Activated CD8-positive, alpha-beta memory T cell treated with anti-CD3 and anti-CD28 coated beads, Interleukin-2, amount 50 U/mL, for 24 hours (primary cell): ENCODE data around the gene HOXA5.

Experiments used
- DNase-seq: peaks from one replicate; pipeline ENCODE4 v3.0.0-alpha.2; 2020; ENCODE audit errors: extremely low read depth

HOXA5 gene

GRCh38 chr7:27119412-27119911, 24.0 kb downstream of the HOXA5 start:
- DNase-seq: no peak

GRCh38 chr7:27118580-27118979, 24.9 kb downstream of the HOXA5 start:
- no peak for DNase-seq

GRCh38 chr7:27117887-27118491, 25.5 kb downstream of the HOXA5 start:
- DNase-seq: no peak

DNA sequence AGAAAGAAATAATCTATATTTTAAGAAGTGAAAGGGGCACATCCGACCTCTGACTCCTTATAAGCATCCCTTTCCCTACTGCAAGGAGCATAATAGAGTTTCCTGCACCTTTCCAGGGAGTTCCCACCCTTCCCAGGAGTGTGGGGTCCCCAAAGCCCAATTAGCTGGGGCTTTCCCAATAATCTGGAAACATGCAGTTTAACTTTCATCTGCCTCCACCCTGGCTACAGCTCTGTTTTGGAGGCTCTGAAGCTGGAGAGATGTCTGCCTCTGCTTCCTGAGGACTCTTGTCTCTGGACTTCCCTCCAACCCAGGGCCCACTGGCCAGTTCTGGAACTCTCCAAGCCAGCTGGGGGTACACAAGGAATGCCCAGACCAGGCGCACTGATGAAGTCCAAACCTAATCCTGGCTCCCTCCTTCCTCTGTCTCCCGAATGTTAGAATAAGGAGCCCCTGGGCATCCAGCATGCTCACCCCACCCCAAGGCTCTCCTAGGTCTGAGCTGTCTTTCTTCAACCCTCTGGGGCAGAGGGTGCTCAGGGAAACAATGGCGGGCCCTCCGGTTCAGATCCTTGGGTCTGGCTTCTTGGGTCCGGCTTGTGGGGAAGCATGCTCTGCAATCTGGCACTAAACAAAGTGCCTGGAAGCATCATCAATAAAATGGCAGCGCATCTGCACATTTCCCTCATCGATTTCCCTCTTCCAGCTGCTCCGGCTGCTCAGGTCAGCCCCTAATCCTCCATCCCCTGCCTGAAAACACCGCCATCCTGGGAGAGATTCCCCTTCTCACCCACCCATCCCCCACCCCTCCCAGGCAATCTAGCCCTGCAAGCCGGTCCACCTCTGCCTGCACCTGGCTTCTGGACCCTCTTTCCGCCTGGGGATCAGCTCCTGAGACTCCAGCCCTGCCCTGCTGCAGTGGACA, 26.3 kb downstream of the HOXA5 start:
- DNase-seq: no peak

DNA sequence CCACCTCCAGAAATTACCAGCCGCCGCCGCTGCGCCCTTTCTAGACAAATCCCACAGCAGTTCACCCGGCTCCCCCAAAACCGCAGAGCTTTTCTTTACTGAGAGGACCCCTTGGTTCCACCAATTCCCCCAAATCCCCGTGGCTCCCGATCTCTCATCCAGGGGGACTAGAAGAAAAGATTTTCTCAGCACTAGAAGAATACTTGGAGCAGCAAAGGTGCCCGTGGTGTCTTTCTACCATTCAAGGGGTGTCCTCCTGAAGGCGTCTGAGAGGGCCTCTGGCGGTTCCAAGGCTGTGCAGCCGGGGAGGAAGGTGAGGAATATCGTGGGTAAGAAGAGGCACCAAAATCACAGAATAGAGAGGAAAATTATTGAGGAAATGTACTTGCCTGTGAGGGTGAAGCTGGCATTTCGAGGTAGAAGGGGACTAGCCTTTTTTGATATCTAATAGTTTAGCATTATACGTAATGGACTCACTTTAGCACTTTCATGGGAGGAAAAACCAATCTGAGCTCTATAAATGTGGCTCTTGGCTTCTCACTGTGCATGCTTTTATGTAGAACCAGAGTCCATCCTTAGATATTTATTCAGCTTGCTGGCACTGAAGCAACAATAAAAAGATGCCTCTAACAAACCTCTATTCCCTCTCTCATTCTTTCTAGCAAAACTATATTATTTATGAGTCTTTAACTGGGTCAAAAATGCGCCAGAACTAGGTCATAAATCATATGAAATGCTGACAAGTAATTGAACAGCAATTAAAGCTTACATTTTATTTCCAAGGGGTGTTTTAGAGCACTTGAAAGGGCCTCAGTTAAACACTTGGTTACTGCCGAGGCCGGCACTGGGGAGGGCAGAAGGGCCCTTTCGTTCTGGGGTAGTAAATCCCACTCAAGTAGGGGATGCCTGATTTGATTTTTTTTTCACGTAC, 27.2 kb downstream of the HOXA5 start:
- DNase-seq: no peak

DNA sequence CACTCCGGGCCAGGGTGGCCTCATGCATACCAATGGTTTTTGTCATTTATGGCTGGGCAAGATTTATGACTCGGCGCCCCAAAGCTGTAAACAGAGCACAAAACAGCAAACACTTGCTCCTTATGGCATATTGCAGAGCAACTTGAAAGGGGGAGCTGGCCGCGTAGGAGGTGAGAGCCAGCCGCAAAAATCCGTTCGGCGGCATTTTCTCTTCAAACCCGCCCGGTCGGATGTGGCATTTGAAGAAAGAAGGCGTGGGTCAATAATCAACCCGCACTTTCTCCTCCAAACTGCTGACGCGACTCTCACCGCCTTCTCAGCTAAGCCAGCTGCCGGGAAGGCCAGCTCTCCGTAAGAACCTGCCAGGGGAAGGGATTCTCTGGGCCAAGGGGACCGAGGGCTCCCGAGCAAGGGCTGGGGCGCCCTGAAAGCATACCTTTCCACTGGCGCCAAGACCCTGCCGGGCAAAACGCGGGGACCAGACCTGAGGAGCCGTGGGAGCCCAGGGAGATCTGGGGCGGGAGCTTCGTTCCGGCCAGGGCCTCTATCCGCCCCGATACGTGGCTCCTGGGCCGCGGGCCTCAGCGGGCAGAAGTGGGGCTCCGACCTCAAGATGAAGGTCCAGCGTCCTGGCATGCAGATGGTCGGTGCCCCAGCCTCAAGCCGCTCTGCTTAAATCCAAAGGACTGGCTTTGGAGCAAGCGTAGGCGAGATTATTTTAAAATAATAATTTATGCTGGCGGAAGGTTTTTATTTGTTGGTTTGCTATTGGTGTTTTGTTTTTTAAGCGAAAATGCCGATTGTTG, 28.1 kb downstream of the HOXA5 start:
- DNase-seq: no peak

- DNase-seq: no peak
Measured at GRCh38 chr7:27114881-27115220, 28.6 kb downstream of the HOXA5 start.

- DNase-seq: no peak
Measured at GRCh38 chr7:27113991-27114769, 29.3 kb downstream of the HOXA5 start.

DNA sequence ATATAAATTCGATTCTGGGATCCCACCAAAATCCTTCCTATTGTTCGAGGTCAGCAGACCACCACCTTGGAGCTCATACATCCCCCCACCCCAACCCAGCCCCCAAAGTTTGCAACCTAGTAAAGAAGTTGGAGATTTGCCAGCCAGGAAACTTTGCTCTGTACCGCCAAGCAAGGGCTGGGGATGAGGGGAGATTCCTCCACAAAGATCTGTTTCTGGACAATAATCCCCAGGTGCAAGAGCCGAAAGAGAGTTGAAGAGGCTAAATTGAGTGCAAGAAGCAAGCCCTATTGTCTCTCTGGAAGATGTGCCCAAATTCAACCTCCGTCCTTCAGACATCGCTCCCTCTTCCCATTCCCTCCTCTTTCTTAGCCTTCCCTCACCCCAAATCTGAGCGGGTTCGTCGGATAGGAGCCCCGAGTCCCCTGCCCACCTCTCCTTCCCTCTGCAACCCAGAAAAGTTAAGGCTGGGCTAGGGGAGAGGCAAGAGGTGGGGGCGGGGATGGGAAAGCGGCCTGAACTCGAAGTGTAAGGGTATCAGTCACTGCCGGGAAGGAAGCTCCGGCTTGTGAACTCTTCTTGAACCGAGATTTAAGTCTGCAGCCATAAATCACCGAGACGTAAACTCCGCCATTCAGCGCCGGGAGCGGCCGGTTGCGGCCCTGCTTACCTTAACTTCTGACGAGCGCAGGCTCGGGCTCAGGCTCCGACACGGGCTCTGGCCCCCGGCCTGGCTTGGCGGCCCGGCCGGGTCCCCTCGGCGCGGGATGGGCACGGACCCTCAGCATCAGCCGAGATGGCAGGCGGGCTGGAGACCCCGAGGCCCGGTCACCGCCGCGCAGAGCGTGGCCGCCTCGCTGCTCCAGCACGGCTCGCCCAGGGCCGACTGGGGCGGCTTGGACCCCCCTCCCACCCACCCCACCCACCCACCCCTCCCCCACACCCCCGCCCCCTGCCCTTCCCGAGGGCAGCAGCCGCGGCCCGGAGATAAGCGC, 30.2 kb downstream of the HOXA5 start:
- DNase-seq: no peak

- no peak for DNase-seq
Measured at GRCh38 chr7:27112361-27112760, 31.1 kb downstream of the HOXA5 start.

- DNase-seq: no peak
Measured at GRCh38 chr7:27111751-27112277, 31.7 kb downstream of the HOXA5 start.

DNA sequence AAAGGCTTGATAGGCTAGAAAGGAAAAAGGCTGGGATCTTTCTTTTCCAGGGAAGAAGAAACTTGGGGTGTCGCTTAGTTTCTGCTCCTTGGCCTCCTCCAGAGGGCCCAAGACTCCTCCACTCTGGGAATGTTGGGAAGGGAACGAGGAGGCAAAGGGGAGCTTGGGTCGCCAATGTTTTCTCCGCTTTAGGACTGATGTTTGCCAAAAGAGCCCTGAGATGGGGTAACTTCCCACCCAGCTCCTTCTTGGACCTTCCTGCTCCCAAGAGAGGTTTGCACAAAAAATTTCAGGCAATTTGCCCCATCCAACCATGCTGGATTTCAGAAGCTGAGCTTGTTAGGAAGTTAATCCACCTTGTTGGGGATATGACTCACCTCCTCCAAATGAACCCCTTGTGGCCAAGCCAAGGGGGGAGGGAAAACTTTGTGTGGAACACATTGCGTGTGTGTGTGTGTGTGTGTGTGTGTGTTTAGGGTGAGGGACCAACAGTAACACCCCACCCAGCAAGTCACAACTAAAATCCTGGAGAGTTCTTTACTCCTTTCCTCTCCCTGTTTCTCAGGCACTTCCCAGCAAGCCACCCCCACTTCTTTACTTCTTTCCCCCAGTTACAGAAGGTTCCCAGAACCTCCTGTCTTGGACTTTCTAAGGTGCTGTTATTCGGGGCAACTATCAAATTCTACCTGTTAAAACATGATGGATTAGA, 32.3 kb downstream of the HOXA5 start:
- DNase-seq: no peak

GRCh38 chr7:27110186-27111031, 33.1 kb downstream of the HOXA5 start:
- no peak for DNase-seq

DNA sequence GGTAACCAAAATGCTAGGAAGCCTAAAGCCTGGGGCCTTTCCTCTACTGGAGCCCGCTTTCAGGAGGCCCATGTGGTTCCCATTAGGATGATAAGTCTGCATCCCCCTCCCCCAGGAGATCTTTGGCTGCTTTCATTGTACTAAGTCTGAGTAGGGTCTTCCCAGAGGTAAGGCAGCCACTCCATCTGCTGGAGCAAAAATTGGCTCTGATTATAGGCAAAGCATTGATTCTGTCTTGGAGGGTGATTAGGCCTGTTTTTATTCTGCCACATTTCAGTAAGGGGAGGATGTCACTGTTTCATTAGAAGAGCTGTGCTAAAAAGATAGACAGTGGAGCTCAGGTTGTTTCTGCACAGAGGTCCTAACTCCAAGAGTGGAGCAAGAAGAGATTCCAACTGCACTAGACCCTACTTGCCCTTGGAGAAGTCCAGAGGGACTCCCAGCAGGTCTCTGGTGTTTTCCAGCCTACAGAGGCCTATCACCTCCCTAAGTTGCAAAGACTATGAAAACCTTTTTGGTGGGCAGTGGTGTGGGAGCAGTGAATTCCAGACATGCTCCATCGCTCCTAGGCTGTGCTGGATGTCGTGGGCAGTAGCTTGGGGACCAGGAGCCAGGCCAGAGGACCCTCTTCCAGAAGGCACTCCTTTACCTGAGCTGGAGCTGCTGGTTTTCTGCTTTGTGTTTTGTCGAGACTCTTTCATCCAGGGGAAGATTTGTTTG, 33.9 kb downstream of the HOXA5 start:
- DNase-seq: no peak

DNA sequence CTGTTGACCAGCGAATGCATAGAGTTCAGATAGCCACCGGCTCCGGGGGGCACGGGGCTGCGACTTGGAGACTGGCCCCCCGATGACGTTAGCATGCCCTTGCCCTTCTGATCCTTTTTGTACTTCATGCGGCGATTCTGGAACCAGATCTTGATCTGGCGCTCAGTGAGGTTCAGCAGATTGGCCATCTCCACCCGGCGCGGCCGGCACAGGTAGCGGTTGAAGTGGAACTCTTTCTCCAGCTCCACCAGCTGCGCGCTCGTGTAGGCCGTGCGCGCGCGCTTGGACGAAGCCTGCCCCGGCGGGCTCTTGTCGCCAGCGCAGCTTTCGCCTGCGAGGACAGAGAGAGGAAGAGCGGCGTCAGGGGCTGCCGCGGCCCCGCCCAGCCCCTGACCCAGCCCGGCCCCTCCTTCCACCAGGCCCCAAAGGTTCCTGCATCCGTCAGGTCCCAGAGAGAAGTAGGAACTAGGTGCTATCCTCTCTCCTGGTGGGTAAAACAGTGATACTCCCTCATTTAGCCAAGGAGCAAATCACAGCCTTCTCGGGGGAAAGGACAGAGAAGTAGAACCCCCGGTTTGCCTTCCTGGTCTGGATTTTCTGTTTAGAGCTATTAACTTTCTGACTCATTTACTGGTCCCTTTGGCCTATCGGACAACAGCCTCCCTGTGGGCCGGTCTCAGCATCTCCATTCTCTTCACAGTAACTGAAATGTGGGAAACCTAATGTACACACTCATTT, 34.9 kb downstream of the HOXA5 start:
- DNase-seq: no peak
